HG03571 (cell line): ENCODE measurements around the gene ZNF665.
"Not testable (repeated sequence)": the region's sequence is repeated elsewhere in the genome, so short reads cannot be mapped to it uniquely, and the experiment has no call there.

Experiments
- ATAC-seq: cut with Tn5 transposase; IDR thresholded peaks from one replicate; pipeline ENCODE4 v1.9.1; 2021; ENCODE audit not compliant: unreplicated experiment

ZNF665 gene

DNA sequence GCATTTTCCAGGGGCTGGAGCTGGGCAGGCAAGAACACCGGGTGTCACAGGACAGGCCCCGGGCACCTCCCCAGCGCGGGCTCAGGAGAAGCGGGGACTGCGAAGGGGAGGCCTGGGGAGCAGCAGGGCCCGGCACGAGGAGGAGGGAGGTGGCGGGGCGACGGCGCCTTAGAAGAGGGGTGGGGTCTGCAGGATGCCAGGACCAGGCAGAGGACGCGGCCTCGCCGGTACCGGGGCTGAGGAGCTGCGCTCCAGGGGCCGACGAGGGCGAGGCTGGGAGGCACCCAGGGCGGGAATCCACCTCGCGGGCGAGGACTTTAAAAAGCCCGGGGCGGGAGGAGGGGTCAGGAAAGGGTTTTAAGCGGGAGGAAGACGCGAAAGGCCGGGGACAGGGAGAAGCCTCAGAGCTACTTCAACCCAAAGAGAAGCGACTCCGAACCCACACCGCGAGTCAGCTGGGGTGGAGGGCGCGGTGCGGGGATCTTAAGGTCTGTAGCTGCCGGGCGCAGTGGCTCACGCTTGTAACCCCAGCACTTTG is 35.0 kb downstream of the ZNF665 start:
- no peak for ATAC-seq

- ATAC-seq, result no peak
Observed at GRCh38 chr19:53157626-53158025, 35.5 kb downstream of the ZNF665 start.

- ATAC-seq, result no peak
Observed at GRCh38 chr19:53156850-53157249, 36.3 kb downstream of the ZNF665 start.

- ATAC-seq, result no peak
Observed at GRCh38 chr19:53147645-53148044, 45.5 kb downstream of the ZNF665 start.

GRCh38 chr19:53140351-53140750 is 52.8 kb downstream of the ZNF665 start:
- ATAC-seq, result no peak

- ATAC-seq, result no peak
Observed at GRCh38 chr19:53136432-53136831, 56.7 kb downstream of the ZNF665 start.

DNA sequence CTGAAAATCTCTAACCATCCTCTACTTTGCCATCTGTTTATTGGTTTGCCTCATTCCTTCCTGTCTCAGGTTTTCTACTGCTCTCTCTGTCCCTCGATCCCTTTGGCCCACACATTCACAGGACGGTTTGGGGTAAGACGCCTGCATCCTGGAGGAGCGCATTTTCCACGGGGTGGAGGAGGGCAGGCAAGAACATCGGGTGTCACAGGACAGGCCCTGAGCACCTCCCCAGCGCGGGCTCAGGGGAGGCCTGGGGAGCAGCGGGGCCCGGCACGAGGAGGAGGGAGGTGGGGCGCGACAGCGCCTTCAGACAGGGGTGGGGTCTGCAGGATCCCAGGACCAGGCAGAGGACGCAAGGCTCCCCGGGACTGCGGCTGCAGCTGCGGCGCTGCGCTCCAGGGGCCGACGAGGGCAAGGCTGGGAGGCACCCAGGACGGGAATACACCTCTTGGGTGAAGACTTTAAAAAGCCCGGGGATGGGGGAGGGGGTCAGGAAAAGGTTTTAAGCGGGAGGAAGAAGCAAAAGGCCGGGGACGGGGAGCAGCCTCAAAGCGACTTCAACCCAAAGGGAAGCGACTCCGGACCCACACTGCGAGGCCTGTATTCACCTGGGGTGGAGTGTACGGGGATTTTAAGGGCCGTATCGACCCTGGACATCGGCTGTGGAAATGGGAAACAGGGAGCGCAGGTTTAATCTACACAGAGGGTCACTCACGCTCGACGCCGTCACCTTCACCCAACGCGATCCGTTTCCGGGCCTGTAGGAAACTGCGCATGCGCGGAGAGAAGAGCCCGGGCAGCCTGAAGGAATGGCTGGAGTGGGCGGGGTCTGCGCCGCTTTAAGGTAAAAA is 60.8 kb downstream of the ZNF665 start, which contains the start of gene ZNF415:
Gene ZNF415 (minus strand): TSS at position 770 of the 851 bp plus-strand sequence. CDS start 10,234 bp downstream, outside the sequence.
- ATAC-seq, result no peak

DNA sequence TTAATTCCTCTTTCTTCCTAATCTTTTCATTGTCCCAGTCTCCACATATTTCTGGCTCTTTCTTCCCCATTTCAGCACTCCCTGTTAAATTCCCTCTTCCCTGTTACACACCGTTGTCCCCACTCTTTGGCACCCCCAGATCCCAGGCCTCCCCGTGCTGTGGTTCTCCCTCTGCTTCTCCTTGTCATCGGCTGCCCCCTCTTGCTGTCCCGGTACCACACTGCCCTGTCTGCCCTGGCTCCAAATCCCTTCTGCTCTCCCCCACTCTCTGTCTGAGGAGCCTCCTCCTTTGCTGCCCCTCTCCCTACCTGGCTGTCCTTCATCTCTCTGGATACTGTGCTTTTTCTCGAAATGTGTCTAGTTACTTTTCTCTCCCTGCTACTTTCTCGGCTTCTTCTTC is 61.4 kb downstream of the ZNF665 start:
- no peak for ATAC-seq

DNA sequence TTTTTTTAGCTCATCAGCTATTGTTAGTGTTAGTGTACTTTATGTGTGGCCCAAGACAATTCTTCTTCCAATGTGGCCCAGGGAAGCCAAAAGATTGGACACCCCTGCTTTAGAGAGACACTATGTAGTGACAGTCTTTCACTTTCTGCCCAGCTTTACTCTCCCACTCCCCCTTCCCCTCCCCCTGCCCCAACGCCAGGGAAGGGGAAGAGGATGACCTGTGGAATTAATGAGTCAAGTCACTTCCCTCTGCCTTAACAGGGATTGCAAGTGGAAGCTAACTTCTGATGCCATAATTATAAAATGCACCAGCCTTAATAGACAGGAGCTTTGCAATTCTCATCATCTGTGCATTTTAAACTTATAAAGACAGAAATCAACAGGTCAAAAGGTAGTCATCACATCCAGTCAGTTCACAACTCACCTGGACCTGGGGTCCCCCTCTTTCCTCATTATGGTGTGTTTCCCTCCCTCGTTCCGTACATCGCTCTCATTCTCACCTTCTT is 62.0 kb downstream of the ZNF665 start:
- ATAC-seq, result no peak

GRCh38 chr19:53130506-53130905 is 62.7 kb downstream of the ZNF665 start:
- no peak for ATAC-seq

GRCh38 chr19:53126733-53127526 is 66.2 kb downstream of the ZNF665 start:
- ATAC-seq, result not testable (repeated sequence)

GRCh38 chr19:53123400-53123799 is 69.8 kb downstream of the ZNF665 start:
- ATAC-seq, result no peak
